Myocyte (in vitro differentiated cells): ENCODE results near the gene CACNA1D. TPM values are rescaled to one million over a fixed set of nuclear protein-coding genes. Genes with fewer than 3 reads are reported as not detected.

Experiments
- DNase-seq: peaks from one replicate; pipeline ENCODE4 v3.0.0-alpha.2; 2012; ENCODE audit warnings: low read depth
- total RNA-seq: library from RNA; depleted of rRNA; stranded (reverse); fragments of >200 nt; gene quantifications from 2 replicates; pipeline ENCODE4 v1.2.3, GENCODE V29; 2014

The CACNA1D gene
- total RNA-seq, 1 donor from 2014 or later: not detected

DNA sequence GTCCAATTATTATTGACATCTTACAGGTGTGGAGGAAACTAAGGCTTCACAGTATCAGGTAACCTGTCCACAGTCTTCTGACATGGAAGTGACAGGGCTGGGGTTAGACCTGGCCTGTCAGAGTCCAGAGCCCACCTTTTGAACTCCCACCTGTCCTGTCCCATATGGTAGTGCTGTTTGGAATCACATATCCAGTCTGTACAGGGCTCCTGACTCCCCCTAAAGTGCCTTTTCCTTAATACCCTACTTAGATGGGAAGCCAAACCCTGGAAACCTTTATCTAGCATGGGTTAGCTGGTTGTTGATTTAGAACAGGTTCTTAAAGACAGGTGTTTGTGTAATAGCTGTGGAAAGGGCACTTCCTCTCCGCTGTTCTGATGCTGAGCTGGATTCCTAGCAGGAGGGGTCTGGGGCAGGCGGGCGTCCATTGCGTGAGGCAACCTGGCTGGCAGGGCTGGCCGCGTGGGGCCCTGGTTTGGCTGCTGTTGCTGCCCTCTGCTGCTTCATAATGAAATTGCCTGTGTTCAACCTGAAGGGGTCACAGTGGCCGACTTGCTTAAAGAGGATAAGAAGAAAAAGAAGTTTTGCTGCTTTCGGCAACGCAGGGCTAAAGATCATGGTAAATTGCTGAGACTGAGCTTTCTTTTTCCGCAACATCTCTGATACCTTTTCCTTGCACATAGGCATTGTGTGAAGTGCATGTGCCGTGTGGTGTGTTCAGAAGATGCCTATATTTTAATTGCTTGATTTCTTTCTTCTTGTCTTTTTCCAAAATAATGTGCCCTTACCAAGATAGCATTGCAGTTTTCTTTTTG is 215.7 kb downstream of the CACNA1D start:
- peak; percentile 65 for DNase-seq

DNA sequence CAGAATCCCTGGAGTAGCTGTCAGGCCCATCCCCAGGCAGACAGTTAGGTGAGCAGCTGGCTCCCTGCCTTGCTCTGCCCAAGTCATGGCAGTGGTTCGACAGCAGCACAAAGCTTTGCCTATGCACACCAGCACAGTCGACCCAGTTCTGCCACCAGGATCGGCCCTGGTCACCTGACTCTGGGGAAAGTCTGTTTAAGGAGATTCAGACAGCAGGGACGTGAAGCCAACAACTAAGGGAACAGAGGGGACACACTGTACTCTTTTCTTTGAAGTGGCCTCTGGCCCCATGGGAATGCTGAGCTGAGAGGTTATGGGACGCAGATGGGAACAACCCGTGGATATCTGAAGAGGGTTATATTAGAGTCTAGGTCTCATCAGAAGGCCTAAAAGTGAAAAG is 217.0 kb downstream of the CACNA1D start:
- no peak for DNase-seq

DNA sequence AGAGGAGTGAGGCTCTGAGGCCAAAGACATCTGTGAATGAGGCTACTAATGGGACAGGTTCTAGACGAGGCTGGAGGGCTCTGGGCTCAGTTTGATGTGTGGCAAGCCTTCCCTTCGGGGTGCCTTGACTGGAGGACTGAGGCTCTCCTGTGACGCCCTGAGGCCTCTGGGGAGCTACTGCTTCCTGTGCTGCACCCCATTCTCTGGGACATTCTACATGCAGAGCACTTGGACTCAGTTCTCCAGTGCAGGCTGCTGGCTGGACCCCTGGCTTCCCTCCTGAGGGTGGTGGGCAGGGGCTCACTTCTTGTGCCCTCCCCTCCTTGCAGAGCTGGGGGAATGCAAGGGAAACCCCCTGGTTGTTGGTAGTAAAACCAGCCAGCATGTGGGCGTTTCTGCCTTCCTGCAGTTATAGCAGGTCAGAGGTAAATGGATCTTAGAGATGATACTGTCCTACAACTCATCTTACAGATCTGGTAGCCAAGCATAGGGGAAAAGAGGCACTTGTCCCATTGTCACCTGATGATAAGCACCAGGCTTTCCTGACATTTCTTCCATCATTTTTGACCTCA is 218.5 kb downstream of the CACNA1D start:
- no peak for DNase-seq

GRCh38 chr3:53713626-53714025 is 219.2 kb downstream of the CACNA1D start:
- no peak for DNase-seq

DNA sequence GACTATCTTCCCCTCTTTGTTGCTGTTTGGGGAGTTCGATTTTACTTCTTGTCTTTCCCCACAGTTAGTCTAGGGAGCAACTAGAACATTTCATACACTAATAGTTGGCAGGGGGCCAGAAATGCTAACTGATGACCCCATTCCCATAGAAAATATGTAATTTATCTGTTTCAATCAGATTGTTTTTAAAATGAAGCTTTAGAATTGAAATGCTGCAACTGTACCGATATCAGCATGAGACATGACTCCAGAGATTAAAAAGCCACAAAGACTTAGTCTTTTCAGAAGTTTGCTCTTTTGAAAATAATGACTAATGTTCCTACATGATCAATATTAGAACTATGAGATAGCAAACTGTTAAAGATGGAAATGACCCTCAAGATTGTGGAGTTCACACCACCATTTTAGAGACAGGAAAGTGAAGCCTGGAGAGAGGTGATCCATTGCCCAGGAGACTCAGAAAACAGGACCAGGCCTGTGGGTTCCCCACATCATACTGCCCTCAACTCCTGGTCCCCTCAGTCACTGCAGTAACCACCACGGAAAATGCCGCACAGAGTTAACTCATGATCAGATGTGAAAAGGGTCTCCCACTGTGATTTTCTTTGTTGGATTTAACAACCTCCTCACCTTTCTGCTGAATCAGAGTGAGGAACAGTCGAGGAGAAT is 221.5 kb downstream of the CACNA1D start:
- no peak for DNase-seq

- no peak for DNase-seq
Measured at GRCh38 chr3:53716998-53717397, 222.6 kb downstream of the CACNA1D start.

DNA sequence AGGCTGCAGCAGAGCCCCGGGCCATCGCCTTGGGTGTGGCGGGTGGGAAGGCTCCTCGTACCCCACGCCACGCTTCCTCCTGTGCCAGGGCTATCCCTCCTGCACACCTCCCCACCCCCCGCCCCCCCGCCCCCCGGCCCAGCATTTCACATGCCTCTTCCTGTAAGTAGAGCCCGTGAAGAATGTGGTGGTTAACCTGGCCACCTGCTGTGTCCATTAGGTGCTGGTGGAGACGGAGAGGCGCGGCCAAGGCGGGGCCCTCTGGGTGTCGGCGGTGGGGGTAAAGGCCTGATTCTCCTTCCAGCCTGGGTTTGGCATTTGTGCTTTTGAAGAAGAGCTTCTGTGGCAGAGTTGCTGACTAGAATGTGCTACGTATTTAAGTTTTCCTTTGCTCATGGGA is 224.1 kb downstream of the CACNA1D start:
- DNase-seq: no peak

- no peak for DNase-seq
Measured at GRCh38 chr3:53719796-53720195, 225.4 kb downstream of the CACNA1D start.

- no peak for DNase-seq
Measured at GRCh38 chr3:53721187-53722119, 227.0 kb downstream of the CACNA1D start.

- DNase-seq: peak; percentile 37
Measured at GRCh38 chr3:53724566-53724965, 230.2 kb downstream of the CACNA1D start.

GRCh38 chr3:53725387-53725995 is 231.1 kb downstream of the CACNA1D start:
- no peak for DNase-seq

- no peak for DNase-seq
Measured at GRCh38 chr3:53726643-53727042, 232.2 kb downstream of the CACNA1D start.

GRCh38 chr3:53728606-53729005 is 234.2 kb downstream of the CACNA1D start:
- DNase-seq: no peak

DNA sequence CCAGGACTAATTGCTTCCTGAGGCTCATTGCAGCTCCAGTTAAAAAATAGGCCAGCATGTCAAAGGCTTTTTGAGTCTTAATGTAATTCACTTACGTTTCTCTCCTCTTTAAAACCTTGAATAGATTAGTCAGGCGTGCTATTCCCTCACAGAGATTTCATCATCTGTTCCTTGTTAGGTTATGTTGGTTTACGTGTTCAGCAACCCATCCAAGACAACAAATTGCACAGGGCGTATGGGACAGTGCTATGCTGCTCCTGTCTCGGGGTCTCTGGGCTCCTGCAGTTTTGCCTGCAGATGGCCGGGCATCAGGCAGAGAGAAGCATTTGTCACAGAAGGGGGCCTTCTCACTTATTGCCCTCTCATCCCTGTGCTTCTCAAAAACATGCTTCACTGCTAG is 234.7 kb downstream of the CACNA1D start:
- DNase-seq: no peak

DNA sequence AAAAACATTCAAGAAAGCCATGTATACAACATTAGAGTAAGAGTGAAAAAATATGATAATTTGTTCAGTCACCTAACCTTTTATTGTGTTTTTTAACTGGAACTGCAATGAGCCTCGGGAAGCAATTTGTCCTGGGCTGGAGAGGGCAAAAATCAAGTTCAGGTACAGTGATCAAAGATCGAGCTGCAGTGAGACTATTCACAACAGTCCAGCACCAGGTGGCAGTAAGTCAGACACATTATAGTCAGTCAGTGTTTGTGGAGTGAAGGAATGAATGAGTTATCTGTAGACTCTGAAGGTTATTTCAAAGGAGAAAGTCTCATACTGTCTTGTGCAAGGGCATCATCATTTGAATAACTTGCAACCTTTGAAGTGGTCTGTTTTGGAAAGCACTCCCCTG is 235.2 kb downstream of the CACNA1D start:
- DNase-seq: no peak

- peak; percentile 83 for DNase-seq
Measured at GRCh38 chr3:53730576-53730975, 236.2 kb downstream of the CACNA1D start.

GRCh38 chr3:53731934-53732624 is 237.7 kb downstream of the CACNA1D start:
- DNase-seq: no peak

GRCh38 chr3:53733446-53733845 is 239.0 kb downstream of the CACNA1D start:
- no peak for DNase-seq

DNA sequence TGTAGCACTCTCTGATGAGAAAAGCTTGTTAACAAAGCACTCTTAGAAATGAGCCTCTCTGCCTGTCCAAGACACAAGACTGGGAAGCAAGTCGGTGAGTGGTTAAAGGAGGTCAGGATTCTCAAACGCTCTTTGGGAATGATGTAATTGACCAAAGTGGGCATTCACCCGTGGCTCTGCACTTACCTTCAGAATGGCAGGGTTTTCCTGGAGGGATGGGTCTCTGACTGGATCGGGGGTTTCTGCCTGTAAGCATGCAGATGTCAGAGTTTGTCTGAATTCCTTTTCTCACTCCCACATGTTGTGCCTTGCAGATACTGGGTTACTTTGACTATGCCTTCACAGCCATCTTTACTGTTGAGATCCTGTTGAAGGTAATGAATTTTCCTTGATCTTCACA is 245.6 kb downstream of the CACNA1D start:
- DNase-seq: no peak

DNA sequence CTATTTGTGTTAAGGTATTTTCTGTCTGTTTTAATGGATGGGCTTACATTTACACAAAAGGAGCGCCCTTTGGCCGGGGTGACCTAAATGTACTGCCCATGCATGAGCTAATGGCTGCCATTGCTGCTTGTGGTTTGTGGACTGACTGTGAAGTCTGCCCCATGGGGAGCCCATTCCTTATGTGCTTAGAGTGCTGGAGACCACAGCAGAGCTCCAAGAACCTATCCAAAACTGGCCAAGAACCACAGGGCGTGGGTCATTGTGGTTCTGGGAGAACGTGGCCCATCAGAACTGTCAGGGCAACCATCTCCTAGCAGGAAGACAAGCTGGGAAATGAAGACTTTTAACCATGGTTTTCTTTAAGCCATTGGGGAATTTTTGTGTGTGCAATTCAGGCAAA is 246.5 kb downstream of the CACNA1D start:
- peak; percentile 57 for DNase-seq
